Endodermal cell (in vitro differentiated cells): ENCODE results near the gene EFCAB8. TPM values are rescaled to one million over a fixed set of nuclear protein-coding genes. Genes with fewer than 3 reads are reported as not detected.

Experiments used
- DNase-seq: peaks from one replicate; pipeline ENCODE4 v3.0.0-alpha.2; 2017
- H3K27ac ChIP-seq: 2 replicates; pipeline ENCODE4 v1.5.1; 2013; ENCODE audit warnings: mild to moderate bottlenecking, low read depth, low read length, moderate library complexity
- H3K27me3 ChIP-seq: 2 replicates; pipeline ENCODE4 v1.6.1; 2013; ENCODE audit warnings: mild to moderate bottlenecking, low read length, moderate library complexity; ENCODE audit not compliant: insufficient read depth, control insufficient read depth, poor library complexity, severe bottlenecking
- H3K36me3 ChIP-seq: 2 replicates; pipeline ENCODE4 v1.7.0; 2013; ENCODE audit warnings: mild to moderate bottlenecking, low read length, moderate library complexity; ENCODE audit not compliant: control insufficient read depth, insufficient read depth
- H3K4me1 ChIP-seq: one replicate; pipeline ENCODE4 v1.7.0; 2013; ENCODE audit warnings: low read length; ENCODE audit not compliant: control insufficient read depth, insufficient read depth
- H3K4me3 ChIP-seq: 2 replicates; pipeline ENCODE4 v1.5.1; 2013; ENCODE audit warnings: mild to moderate bottlenecking, low read length, moderate library complexity
- H3K9ac ChIP-seq: 2 replicates; pipeline ENCODE4 v1.6.1; 2013; ENCODE audit warnings: mild to moderate bottlenecking, low read length, moderate library complexity; ENCODE audit not compliant: poor library complexity, severe bottlenecking; ENCODE audit errors: extremely low read depth
- H3K9me3 ChIP-seq: 2 replicates; pipeline ENCODE4 v1.6.1; 2013; ENCODE audit warnings: mild to moderate bottlenecking, low read length, moderate library complexity; ENCODE audit not compliant: control insufficient read depth
- H3K27ac Mint-ChIP-seq: 2 replicates; pipeline ENCODE4 v1.8.0; 2020; ENCODE audit warnings: mixed read lengths
- H3K27me3 Mint-ChIP-seq: 2 replicates; pipeline ENCODE4 v1.8.0; 2021; ENCODE audit warnings: mild to moderate bottlenecking, mixed read lengths; ENCODE audit not compliant: insufficient read depth
- H3K36me3 Mint-ChIP-seq: 2 replicates; pipeline ENCODE4 v1.8.0; 2020; ENCODE audit warnings: low read depth, mixed read lengths
- H3K4me1 Mint-ChIP-seq: 2 replicates; pipeline ENCODE4 v1.8.0; 2020; ENCODE audit warnings: mixed read lengths
- H3K4me3 Mint-ChIP-seq: 2 replicates; pipeline ENCODE4 v1.8.0; 2020; ENCODE audit warnings: mild to moderate bottlenecking, moderate library complexity, mixed read lengths
- H3K9me3 Mint-ChIP-seq: 2 replicates; pipeline ENCODE4 v1.8.0; 2020; ENCODE audit warnings: mild to moderate bottlenecking, mixed read lengths
- WGBS, 2 experiments: methylation state at CpG; one replicate each; pipeline versions ENCODE4 v1.1.5 to v1.1.7; 2013; ENCODE audit warnings: missing lambda C conversion rate in 2 of 2, mixed read lengths in 1 of 2; ENCODE audit not compliant: insufficient coverage in 1 of 2, insufficient read length in 1 of 2; 5-methylcytosine and 5-hydroxymethylcytosine counted together
- total RNA-seq, 2 donors: library from RNA; stranded (reverse); fragmentation: NEBNext Ultra II Directional in 1 of 2; extraction: Animal tissue kit (Norgen Biotek cat#: 25700) in 1 of 2; gene quantifications; 2 replicates in 1 of 2; 3 replicates in 1 of 2; pipeline ENCODE4 v1.2.1, GENCODE V29; 2021
- TF ChIP-seq, protein P1 (sequence below): fragments of 200-600 bp; sonication (generic); conservative IDR thresholded peaks from 2 replicates; pipeline ENCODE4 v1.5.0; 2021; ENCODE audit warnings: antibody characterized with exemption, mild to moderate bottlenecking

Gene EFCAB8
- total RNA-seq, 2 donors from 2014 or later = 0.44 to 1.0 TPM

DNA sequence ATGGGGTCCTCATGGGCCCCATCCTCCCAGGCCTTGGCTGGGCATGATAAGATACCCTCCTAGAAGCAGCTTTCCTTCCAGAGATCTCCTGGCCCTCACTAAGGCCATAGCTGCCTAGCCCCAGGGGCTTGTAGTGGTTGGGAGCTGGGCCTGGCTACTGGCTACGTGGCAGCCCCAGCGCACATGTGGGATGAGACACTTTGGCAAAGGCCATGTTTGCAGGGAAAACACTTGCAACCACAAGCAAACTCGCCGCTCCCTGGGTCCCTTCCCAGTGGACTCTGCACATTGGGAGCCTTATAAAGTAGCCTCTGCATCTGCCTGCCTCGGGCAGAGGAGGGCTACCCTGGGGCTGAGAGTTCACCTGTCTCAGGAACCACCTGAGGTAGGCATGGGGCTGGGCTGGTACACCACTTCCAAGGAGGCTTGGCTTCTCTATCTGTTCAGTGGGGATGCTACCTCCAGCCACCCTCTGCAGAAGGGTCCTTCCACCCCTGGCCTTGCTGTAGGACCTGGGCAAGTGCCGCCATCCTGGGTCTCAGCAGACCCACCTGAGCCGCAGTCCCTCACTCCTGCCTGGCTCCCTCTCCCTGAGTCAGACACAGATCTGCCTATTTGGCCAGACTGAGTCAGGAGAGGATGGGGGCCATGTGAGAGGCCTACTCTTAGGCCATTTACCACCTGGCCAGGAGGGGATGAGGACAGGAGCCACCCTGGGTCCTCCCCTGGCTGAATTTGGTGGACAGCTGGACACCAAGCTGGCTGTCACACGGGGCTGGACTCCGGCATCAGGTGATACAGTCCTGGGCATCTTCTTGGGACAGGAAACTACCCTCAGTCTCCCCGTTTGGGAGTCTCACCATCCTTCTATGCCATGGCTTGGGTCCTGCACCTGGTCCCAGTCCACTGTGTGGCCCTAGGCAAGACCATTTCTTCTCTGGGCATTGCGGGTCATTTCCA lies 148.9 kb downstream of the EFCAB8 start, which contains the start of gene BPIFB2:
TSS of gene BPIFB2 (plus strand) at position 329 of the 960 bp plus-strand sequence. CDS start 871 bp downstream, outside the sequence.
- peaks cover 2% of the 10 kb centered on the region for H3K4me1 ChIP-seq
- TF ChIP-seq, protein P1, sequence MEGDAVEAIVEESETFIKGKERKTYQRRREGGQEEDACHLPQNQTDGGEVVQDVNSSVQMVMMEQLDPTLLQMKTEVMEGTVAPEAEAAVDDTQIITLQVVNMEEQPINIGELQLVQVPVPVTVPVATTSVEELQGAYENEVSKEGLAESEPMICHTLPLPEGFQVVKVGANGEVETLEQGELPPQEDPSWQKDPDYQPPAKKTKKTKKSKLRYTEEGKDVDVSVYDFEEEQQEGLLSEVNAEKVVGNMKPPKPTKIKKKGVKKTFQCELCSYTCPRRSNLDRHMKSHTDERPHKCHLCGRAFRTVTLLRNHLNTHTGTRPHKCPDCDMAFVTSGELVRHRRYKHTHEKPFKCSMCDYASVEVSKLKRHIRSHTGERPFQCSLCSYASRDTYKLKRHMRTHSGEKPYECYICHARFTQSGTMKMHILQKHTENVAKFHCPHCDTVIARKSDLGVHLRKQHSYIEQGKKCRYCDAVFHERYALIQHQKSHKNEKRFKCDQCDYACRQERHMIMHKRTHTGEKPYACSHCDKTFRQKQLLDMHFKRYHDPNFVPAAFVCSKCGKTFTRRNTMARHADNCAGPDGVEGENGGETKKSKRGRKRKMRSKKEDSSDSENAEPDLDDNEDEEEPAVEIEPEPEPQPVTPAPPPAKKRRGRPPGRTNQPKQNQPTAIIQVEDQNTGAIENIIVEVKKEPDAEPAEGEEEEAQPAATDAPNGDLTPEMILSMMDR = no peak
- no peak for DNase-seq
- H3K27me3 Mint-ChIP-seq = no peaks in the 10 kb centered on the region
- H3K9ac ChIP-seq = no peak within 1 kb of the TSS
- H3K36me3 ChIP-seq = no peaks in the 10 kb centered on the region
- H3K4me1 Mint-ChIP-seq = peaks cover 4% of the 10 kb centered on the region
- H3K4me3 Mint-ChIP-seq = no peak within 1 kb of the TSS
- WGBS, 2 experiments = 90 to 92% methylated on average over 8 to 11 of the region's 11 CpGs
- peaks cover 3% of the 10 kb centered on the region for H3K9me3 Mint-ChIP-seq
- no peak within 1 kb of the TSS for H3K27ac ChIP-seq
- no peak within 1 kb of the TSS for H3K4me3 ChIP-seq
- no peaks in the 10 kb centered on the region for H3K27me3 ChIP-seq
- peaks cover 5% of the 10 kb centered on the region for H3K9me3 ChIP-seq
- H3K36me3 Mint-ChIP-seq = no peaks in the 10 kb centered on the region
- no peak within 1 kb of the TSS for H3K27ac Mint-ChIP-seq

DNA sequence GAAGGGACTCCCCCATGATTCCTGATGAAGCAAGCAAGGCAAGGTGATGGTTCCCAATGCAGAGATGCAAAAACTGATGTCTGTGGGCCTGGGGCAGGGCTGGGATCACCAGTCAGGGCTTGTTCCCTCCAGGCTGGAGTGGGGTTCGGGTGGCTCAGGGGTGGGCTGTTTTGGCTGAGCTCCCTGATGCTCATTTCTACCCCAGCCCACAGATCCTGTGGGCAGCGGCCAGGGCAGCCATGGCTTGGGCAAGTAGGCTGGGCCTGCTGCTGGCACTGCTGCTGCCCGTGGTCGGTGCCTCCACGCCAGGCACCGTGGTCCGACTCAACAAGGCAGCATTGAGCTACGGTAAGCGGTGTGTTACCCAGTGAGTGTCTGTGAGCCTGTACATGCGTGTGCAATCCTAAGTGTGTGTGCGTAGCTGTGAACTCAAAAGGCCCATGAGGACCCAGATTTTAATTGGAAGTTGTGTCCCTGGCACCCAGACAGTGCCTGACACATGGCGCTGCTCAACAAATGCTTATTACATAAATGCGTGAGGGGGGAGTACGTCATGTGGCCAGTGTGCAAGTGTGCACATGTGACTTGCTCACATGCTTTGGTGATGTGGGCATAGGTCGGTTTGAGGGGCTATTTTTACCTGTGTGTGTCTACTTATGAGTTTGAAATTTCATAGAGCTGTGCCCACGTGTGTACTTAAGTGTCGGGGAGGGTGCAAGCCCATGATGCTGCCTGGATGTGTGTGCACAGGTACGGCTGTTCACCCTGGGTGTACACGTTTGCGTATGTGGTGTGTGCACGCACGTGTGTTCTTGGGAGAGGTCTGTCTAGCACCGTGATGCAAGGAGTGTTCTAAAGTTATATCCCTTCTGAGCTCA lies 149.9 kb downstream of the EFCAB8 start:
- Histone ChIP-seq H3K36me3 (no peaks in the 10 kb centered on the region), H3K4me1 (peaks cover 2% of the 10 kb centered on the region), H3K4me3 (no peak overlapping the region), H3K27me3 (no peaks in the 10 kb centered on the region), H3K27ac (no peak overlapping the region), H3K9ac (no peak overlapping the region), H3K9me3 (peaks cover 5% of the 10 kb centered on the region)
- no peaks in the 10 kb centered on the region for H3K27me3 Mint-ChIP-seq
- peaks cover 3% of the 10 kb centered on the region for H3K9me3 Mint-ChIP-seq
- no peak overlapping the region for H3K4me3 Mint-ChIP-seq
- H3K36me3 Mint-ChIP-seq = no peaks in the 10 kb centered on the region
- no peak for DNase-seq
- peaks cover 4% of the 10 kb centered on the region for H3K4me1 Mint-ChIP-seq
- WGBS, 2 experiments = 88 to 93% methylated on average over 21 to 23 of the region's 23 CpGs
- no peak overlapping the region for H3K27ac Mint-ChIP-seq
- TF ChIP-seq, protein P1 = no peak
